WTC11 (cell line): ENCODE data around the gene RIN2.

Source experiments
- CTCF ChIP-seq: fragments of 200-600 bp; IDR thresholded peaks from 2 replicates; pipeline ENCODE4 v1.8.0; 2022; ENCODE audit warnings: antibody characterized with exemption
- ELF4 ChIP-seq: sonication (generic); formaldehyde crosslinking; IDR thresholded peaks from 2 replicates; pipeline ENCODE4 v1.8.1; 2022; ENCODE audit warnings: low read depth, mild to moderate bottlenecking, moderate library complexity, missing genetic modification reagents
- HMGXB4 ChIP-seq: sonication (generic); formaldehyde crosslinking; IDR thresholded peaks from 2 replicates; pipeline ENCODE4 v1.8.1; 2023; ENCODE audit warnings: mild to moderate bottlenecking, moderate library complexity, missing genetic modification reagents
- MXD4 ChIP-seq: fragments of 250-450 bp; sonication (Bioruptor Pico); IDR thresholded peaks from 2 replicates; pipeline ENCODE4 v1.8.0; 2021; ENCODE audit warnings: mild to moderate bottlenecking, moderate library complexity, borderline replicate concordance

- no peak for TF ChIP-seq CTCF
- no peak for TF ChIP-seq MXD4 (CRISPR knock-in tag)
- no peak for TF ChIP-seq ELF4 (CRISPR knock-in tag)
- TF ChIP-seq HMGXB4 (CRISPR knock-in tag), result no peak
These were observed 48.3 kb upstream of the RIN2 start for GRCh38 chr20:19709635-19710335.
